NCI-H748 (cell line): Measurements from ENCODE around the gene RFX7.

ENCODE experiments used
- DNase-seq: peaks from one replicate; lab custom pipeline; 2025; ENCODE audit not compliant: unreplicated experiment; lab: John Stamatoyannopoulos, UW

RFX7 gene

GRCh38 chr15:56052395-56053045 lies 191.2 kb downstream of the RFX7 start:
- peak; percentile 42 for DNase-seq

- DNase-seq, result no peak
Measured at GRCh38 chr15:56051676-56052075, 192.0 kb downstream of the RFX7 start.

GRCh38 chr15:56049577-56049976 lies 194.1 kb downstream of the RFX7 start:
- no peak for DNase-seq

- DNase-seq, result no peak
Measured at GRCh38 chr15:56047354-56047753, 196.3 kb downstream of the RFX7 start.

GRCh38 chr15:56045068-56045748 lies 198.5 kb downstream of the RFX7 start:
- no peak for DNase-seq

- DNase-seq, result no peak
Measured at GRCh38 chr15:56042982-56043980, 200.4 kb downstream of the RFX7 start.

- DNase-seq, result no peak
Measured at GRCh38 chr15:56042498-56042897, 201.2 kb downstream of the RFX7 start.

GRCh38 chr15:56042031-56042430 lies 201.6 kb downstream of the RFX7 start:
- DNase-seq, result no peak

- peak; percentile 67 for DNase-seq
Measured at GRCh38 chr15:56040081-56041035, 203.3 kb downstream of the RFX7 start.

GRCh38 chr15:56038707-56039106 lies 205.0 kb downstream of the RFX7 start:
- DNase-seq, result no peak

GRCh38 chr15:56038015-56038414 lies 205.7 kb downstream of the RFX7 start:
- DNase-seq, result no peak
